ENCODE results near the gene GDPD2.
A peak's percentile ranks its signal among the peaks of the same experiment; 100 is the strongest.

- TF ChIP-seq CTCF (IDR thresholded peaks at IDR 0.05; ENCODE audit: low read length), result peak; percentile 27; the same call in 1 of the 2 replicates
- no peak for TF ChIP-seq EZH2 (optimal IDR thresholded peaks at IDR 0.05; ENCODE audit: low read depth, low read length)
- TF ChIP-seq EZH2phosphoT487 (IDR thresholded peaks at IDR 0.05; ENCODE audit: low read length), result no peak
These were observed at the start of gene GDPD2 for GRCh38 chrX:70422851-70423341.

Measured in MM.1S (cell line).